ENCODE measurements around the gene ZNF711.

GRCh38 chrX:85309717-85310116 lies 65.9 kb downstream of the ZNF711 start:
- TF ChIP-seq EZH2 (IDR thresholded peaks at IDR 0.05) (no peak), POLR2AphosphoS5 (IDR thresholded peaks at IDR 0.05; ENCODE audit: borderline replicate concordance, low read depth, low read length) (no peak)
